Tibial artery (tissue), 4 donors: Measurements from ENCODE around the gene SSR1.

Experiments used
- DNase-seq, 2 donors: peaks; one replicate each; pipeline ENCODE4 v3.0.0-alpha.2; 2019
- H3K27ac ChIP-seq, 2 donors: fragments of 200-600 bp; sonication (generic) in 1 of 2; 1 replicate in 1 of 2; 2 replicates in 1 of 2; pipeline ENCODE4 v1.5.1; 2018 to 2019; ENCODE audit warnings: mild to moderate bottlenecking in 1 of 2
- H3K27me3 ChIP-seq, 2 donors: fragments of 200-600 bp; sonication (generic) in 1 of 2; one replicate each; pipeline versions ENCODE4 v1.5.1 to v1.6.0; 2016 to 2019
- H3K36me3 ChIP-seq, 3 donors: fragments of 200-600 bp; sonication (generic) in 2 of 3; one replicate each; pipeline ENCODE4 v1.5.1; 2016 to 2019; ENCODE audit warnings: mild to moderate bottlenecking in 2 of 3
- H3K4me1 ChIP-seq, 4 donors: fragments of 200-600 bp; sonication (generic) in 2 of 4; 1 replicate in 3 of 4; 2 replicates in 1 of 4; pipeline ENCODE4 v1.5.1; 2016 to 2019
- H3K4me3 ChIP-seq, 2 donors: fragments of 200-600 bp; sonication (generic) in 1 of 2; 1 replicate in 1 of 2; 2 replicates in 1 of 2; pipeline ENCODE4 v1.5.1; 2018 to 2019; ENCODE audit warnings: mild to moderate bottlenecking in 2 of 2
- H3K9me3 ChIP-seq, 3 donors: fragments of 200-600 bp; sonication (generic) in 1 of 3; one replicate each; pipeline ENCODE4 v1.5.1; 2016 to 2019
- intact Hi-C: fragments of 100-400 bp; cut with DNase I; formaldehyde crosslinking; loops from one replicate; pipeline ENCODE4 v1.15.0; 2023; ENCODE audit warnings: low total_unique reads
- TF ChIP-seq, protein P1 (sequence below), 2 experiments: fragments of 200-600 bp in 1 of 2; fragments of 450-650 bp in 1 of 2; IDR thresholded peaks; one replicate each; pipeline ENCODE4 v1.5.1; 2017 to 2019; ENCODE audit warnings: antibody characterized with exemption in 2 of 2, mild to moderate bottlenecking in 1 of 2, moderate library complexity in 1 of 2

Gene SSR1

DNA sequence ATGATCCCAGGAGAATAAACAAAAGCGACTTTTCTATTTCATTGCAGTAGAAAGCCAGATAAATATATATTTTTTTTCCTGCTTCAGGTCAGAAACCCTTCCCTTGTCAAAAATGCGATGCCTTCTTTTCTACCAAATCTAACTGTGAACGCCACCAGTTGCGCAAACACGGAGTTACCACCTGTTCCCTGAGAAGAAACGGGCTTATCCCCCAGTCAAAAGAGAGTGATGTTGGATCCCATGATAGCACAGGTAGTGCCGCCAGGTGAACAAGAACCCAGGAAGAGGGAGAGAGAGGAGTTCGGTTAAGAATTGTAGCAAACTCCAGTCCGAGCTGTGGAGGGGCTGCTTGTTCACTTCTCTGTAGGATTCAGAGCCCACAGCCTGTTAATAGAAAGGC is 72.6 kb downstream of the SSR1 start:
- no peak for DNase-seq
- no peak overlapping the region for H3K27ac ChIP-seq

DNA sequence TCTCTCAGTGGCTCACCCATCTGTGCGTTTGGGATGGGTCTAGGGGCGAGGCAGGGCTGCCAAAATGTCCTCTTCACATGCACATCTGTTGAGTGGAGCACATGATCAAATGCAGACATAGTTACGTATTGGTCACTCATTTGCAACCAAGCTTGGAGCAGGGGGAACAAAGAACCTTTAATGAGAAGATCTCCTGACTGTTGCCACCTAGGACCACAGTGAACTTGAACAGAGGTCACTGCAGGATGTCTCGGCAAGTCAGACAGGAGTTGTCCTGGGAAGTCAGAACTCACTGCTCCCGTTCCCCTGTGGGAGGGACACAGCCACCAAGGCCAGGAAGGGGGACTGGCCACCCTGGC is 73.4 kb downstream of the SSR1 start:
- intact Hi-C loops, result loop anchor here (5.0 to 10.0 kb wide), 2 partner anchors 125 to 562 kb away; no protein-coding TSS in a partner anchor
- TF ChIP-seq, protein P1, sequence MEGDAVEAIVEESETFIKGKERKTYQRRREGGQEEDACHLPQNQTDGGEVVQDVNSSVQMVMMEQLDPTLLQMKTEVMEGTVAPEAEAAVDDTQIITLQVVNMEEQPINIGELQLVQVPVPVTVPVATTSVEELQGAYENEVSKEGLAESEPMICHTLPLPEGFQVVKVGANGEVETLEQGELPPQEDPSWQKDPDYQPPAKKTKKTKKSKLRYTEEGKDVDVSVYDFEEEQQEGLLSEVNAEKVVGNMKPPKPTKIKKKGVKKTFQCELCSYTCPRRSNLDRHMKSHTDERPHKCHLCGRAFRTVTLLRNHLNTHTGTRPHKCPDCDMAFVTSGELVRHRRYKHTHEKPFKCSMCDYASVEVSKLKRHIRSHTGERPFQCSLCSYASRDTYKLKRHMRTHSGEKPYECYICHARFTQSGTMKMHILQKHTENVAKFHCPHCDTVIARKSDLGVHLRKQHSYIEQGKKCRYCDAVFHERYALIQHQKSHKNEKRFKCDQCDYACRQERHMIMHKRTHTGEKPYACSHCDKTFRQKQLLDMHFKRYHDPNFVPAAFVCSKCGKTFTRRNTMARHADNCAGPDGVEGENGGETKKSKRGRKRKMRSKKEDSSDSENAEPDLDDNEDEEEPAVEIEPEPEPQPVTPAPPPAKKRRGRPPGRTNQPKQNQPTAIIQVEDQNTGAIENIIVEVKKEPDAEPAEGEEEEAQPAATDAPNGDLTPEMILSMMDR (IDR thresholded peaks at IDR 0.05), result no peak
- Histone ChIP-seq H3K27me3 (no peaks in the 10 kb centered on the region), H3K27ac (no peak overlapping the region), H3K36me3 (peaks cover 0 to 42% (median 24%) of the 10 kb centered on the region in 3 donors), H3K9me3 (no peaks in the 10 kb centered on the region), H3K4me1 (peaks cover 0 to 33% (median 0%) of the 10 kb centered on the region in 4 donors), H3K4me3 (no peak overlapping the region)
- DNase-seq, result no peak

More for the DNA sequence above, 72.6 kb downstream of the SSR1 start:
- Histone ChIP-seq H3K36me3 (peaks cover 0 to 36% (median 23%) of the 10 kb centered on the region in 3 donors), H3K9me3 (no peaks in the 10 kb centered on the region), H3K27me3 (no peaks in the 10 kb centered on the region), H3K4me3 (no peak overlapping the region), H3K4me1 (peaks cover 0 to 25% (median 0%) of the 10 kb centered on the region in 4 donors)
- TF ChIP-seq, protein P1 (IDR thresholded peaks at IDR 0.05), result no peak
- intact Hi-C loops, result loop anchor here (5.0 kb wide), 2 partner anchors 513 to 553 kb away; no protein-coding TSS in a partner anchor

DNA sequence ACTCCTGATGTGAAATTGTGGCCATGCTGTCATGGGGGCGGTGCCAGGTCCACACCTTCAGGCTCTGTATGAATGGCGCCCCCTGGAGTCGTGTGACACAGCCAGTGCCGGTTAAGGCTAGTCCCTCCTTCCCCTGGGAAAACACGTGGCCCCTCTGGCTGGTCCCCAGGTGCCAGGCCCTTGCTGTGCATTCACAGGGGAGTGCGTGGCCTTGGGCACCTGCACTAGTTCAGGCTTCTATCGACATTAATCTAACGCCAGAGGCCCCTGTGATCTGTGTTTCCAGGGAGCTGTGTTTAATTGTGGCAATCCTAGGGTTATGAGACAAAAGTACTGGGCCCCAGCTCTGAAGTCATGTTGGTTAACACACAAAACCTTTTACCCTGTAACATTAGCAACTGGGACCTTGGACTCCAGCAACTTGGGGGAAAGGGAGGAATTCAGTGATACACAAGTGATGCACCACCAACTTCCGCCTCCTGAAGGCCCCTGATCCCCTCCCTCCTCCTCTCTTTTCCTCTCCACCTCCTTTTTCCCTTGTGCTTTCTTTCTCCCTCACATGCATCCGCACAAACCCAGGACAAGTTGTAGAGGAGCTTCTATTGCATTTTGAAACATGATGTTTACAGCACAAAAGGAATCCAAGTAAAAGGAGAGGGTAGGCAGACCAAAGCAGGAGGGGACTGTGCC is 74.0 kb downstream of the SSR1 start:
- TF ChIP-seq, protein P1 (IDR thresholded peaks at IDR 0.05), result peak; percentile 55 to 61
- no peaks in the 10 kb centered on the region for H3K9me3 ChIP-seq
- peaks cover 2 to 45% (median 24%) of the 10 kb centered on the region in 3 donors for H3K36me3 ChIP-seq
- no peak overlapping the region for H3K4me3 ChIP-seq
- peak; percentile 84 to 90 for DNase-seq
- H3K27ac ChIP-seq, result no peak overlapping the region
- no peaks in the 10 kb centered on the region for H3K27me3 ChIP-seq
- peaks cover 0 to 34% (median 0%) of the 10 kb centered on the region in 4 donors for H3K4me1 ChIP-seq
- intact Hi-C loops, result loop anchor here (5.0 to 10.0 kb wide), 2 partner anchors 124 to 562 kb away; no protein-coding TSS in a partner anchor

GRCh38 chr6:7238526-7238899 is 74.5 kb downstream of the SSR1 start:
- intact Hi-C loops, result loop anchor here (5.0 to 10.0 kb wide), 2 partner anchors 124 to 561 kb away; no protein-coding TSS in a partner anchor
- Histone ChIP-seq H3K36me3 (peaks cover 7 to 50% (median 27%) of the 10 kb centered on the region in 3 donors), H3K4me1 (peaks cover 0 to 34% (median 0%) of the 10 kb centered on the region in 4 donors), H3K27ac (no peak overlapping the region), H3K9me3 (no peaks in the 10 kb centered on the region), H3K27me3 (no peaks in the 10 kb centered on the region), H3K4me3 (no peak overlapping the region)
- TF ChIP-seq, protein P1 (IDR thresholded peaks at IDR 0.05), result no peak
- DNase-seq, result no peak

- H3K4me1 ChIP-seq, result peaks cover 0 to 26% (median 0%) of the 10 kb centered on the region in 4 donors
- H3K9me3 ChIP-seq, result no peaks in the 10 kb centered on the region
- H3K27me3 ChIP-seq, result no peaks in the 10 kb centered on the region
- intact Hi-C loops, result loop anchor here (5.0 to 10.0 kb wide), 2 partner anchors 123 to 560 kb away; no protein-coding TSS in a partner anchor
- no peak for DNase-seq
- H3K4me3 ChIP-seq, result no peak overlapping the region
- no peak overlapping the region for H3K27ac ChIP-seq
- TF ChIP-seq, protein P1 (IDR thresholded peaks at IDR 0.05), result no peak
- H3K36me3 ChIP-seq, result peaks cover 8 to 52% (median 27%) of the 10 kb centered on the region in 3 donors
Observed at GRCh38 chr6:7237653-7238188, 75.3 kb downstream of the SSR1 start.
